Fibroblast of lung (primary cell): Measurements from ENCODE around the gene MRPS18A. TPM values are rescaled to one million over a fixed set of nuclear protein-coding genes. Genes with fewer than 3 reads are reported as not detected.

Source experiments
- DNase-seq, 2 donors: peaks; one replicate each; pipeline versions ENCODE4 v3.0.0 to v3.0.0-alpha.2; 2010; ENCODE audit warnings: low read depth in 2 of 2
- H2AFZ ChIP-seq: 2 replicates; pipeline ENCODE4 v1.5.1; 2012; ENCODE audit warnings: low read length, control low read depth, inconsistent platforms
- H3K27ac ChIP-seq: 2 replicates; pipeline ENCODE4 v1.5.1; 2011; ENCODE audit warnings: low read length, control low read depth; ENCODE audit not compliant: insufficient read depth
- H3K27me3 ChIP-seq: 2 replicates; pipeline ENCODE4 v1.5.1; 2011; ENCODE audit warnings: mild to moderate bottlenecking, low read length; ENCODE audit not compliant: control insufficient read depth, insufficient read depth
- H3K36me3 ChIP-seq: 2 replicates; pipeline ENCODE4 v1.5.1; 2011; ENCODE audit warnings: low read length; ENCODE audit not compliant: control insufficient read depth, insufficient read depth
- H3K4me1 ChIP-seq: 2 replicates; pipeline ENCODE4 v1.5.1; 2011; ENCODE audit warnings: low read length; ENCODE audit not compliant: control insufficient read depth, insufficient read depth; ENCODE audit errors: extremely low read depth
- H3K4me2 ChIP-seq: 2 replicates; pipeline ENCODE4 v1.5.1; 2011; ENCODE audit warnings: low read length, control low read depth; ENCODE audit not compliant: insufficient read depth; ENCODE audit errors: extremely low read depth
- H3K4me3 ChIP-seq, 4 experiments: fragments of 200-600 bp in 1 of 4; sonication (generic) in 1 of 4; replicated peaks in 1 of 4; 2 replicates each; pipeline ENCODE4 v1.5.1; 2011 to 2016; ENCODE audit warnings: low read length in 4 of 4, low read depth in 3 of 4, mild to moderate bottlenecking in 3 of 4, control low read depth in 2 of 4, inconsistent platforms in 1 of 4, mixed read lengths in 1 of 4; ENCODE audit not compliant: insufficient read depth in 1 of 4; ENCODE audit errors: control extremely low read depth in 1 of 4
- H3K79me2 ChIP-seq: 2 replicates; pipeline ENCODE4 v1.5.1; 2012; ENCODE audit warnings: mild to moderate bottlenecking, low read length, inconsistent platforms; ENCODE audit not compliant: control insufficient read depth, insufficient read depth
- H3K9ac ChIP-seq: 2 replicates; pipeline ENCODE4 v1.5.1; 2011; ENCODE audit warnings: mild to moderate bottlenecking, low read length, control low read depth; ENCODE audit not compliant: insufficient read depth
- H3K9me3 ChIP-seq: 2 replicates; pipeline ENCODE4 v1.5.1; 2012; ENCODE audit warnings: low read depth, low read length; ENCODE audit not compliant: control insufficient read depth, insufficient read depth
- H4K20me1 ChIP-seq: 2 replicates; pipeline ENCODE4 v1.5.1; 2011; ENCODE audit warnings: low read length; ENCODE audit not compliant: control insufficient read depth, insufficient read depth; ENCODE audit errors: extremely low read depth
- CTCF ChIP-seq, 2 donors: IDR thresholded peaks in 1 of 2; conservative IDR thresholded peaks in 1 of 2; 1 replicate in 1 of 2; 2 replicates in 1 of 2; pipeline ENCODE4 v1.5.1; 2011 to 2012; ENCODE audit warnings: low read length in 2 of 2, control low read depth in 1 of 2, inconsistent platforms in 1 of 2, low read depth in 1 of 2, mild to moderate bottlenecking in 1 of 2
- EZH2 ChIP-seq: IDR thresholded peaks from 2 replicates; pipeline ENCODE4 v1.5.1; 2012; ENCODE audit warnings: low read length, control low read depth, mild to moderate bottlenecking; ENCODE audit errors: missing control alignments
- polyA plus RNA-seq, 2 donors: library from polyadenylated mRNA; depleted of rRNA in 1 of 2; stranded (reverse) in 1 of 2; unstranded in 1 of 2; fragments of >200 nt; gene quantifications; 2 replicates each; pipeline ENCODE4 v1.2.1, GENCODE V29; 2011 to 2012; ENCODE audit warnings: missing spikeins in 1 of 2
- total RNA-seq: library from RNA; depleted of rRNA; stranded (reverse); fragments of >200 nt; gene quantifications from 2 replicates; pipeline ENCODE4 v1.2.1, GENCODE V29; 2014

Gene MRPS18A
- total and polyA plus RNA-seq, 2 donors (not counting 1 experiment from before 2014, with no cell fraction given), result 31.8 to 42.1 TPM

GRCh38 chr6:43720999-43721398, 33.4 kb upstream of the MRPS18A start:
- H3K4me3 ChIP-seq, result no peak overlapping the region
- no peak overlapping the region for H3K9ac ChIP-seq
- H4K20me1 ChIP-seq, result no peaks in the 10 kb centered on the region
- H3K27ac ChIP-seq, result no peak overlapping the region
- TF ChIP-seq EZH2 (no peak), CTCF (conservative IDR thresholded peaks at IDR 0.05 in 1 of 2, IDR thresholded peaks at IDR 0.05 in 1 of 2; ENCODE audit: low read depth in 1 of 2, low read length in 2 of 2) (no peak)
- no peaks in the 10 kb centered on the region for H3K9me3 ChIP-seq
- H3K79me2 ChIP-seq, result no peaks in the 10 kb centered on the region
- DNase-seq, result no peak
- H3K36me3 ChIP-seq, result no peaks in the 10 kb centered on the region
- no peak overlapping the region for H2AFZ ChIP-seq
- no peak overlapping the region for H3K4me2 ChIP-seq
- peaks cover 8% of the 10 kb centered on the region for H3K27me3 ChIP-seq
- H3K4me1 ChIP-seq, result peaks cover 7% of the 10 kb centered on the region

- Histone ChIP-seq H3K27ac (no peak overlapping the region), H2AFZ (no peak overlapping the region), H3K4me2 (no peak overlapping the region), H3K79me2 (no peaks in the 10 kb centered on the region), H3K4me1 (no peaks in the 10 kb centered on the region), H3K9me3 (no peaks in the 10 kb centered on the region), H3K9ac (no peak overlapping the region), H3K36me3 (no peaks in the 10 kb centered on the region), H3K27me3 (peaks cover 8% of the 10 kb centered on the region), H4K20me1 (no peaks in the 10 kb centered on the region), H3K4me3 (no peak overlapping the region)
- no peak for DNase-seq
- no peak for TF ChIP-seq CTCF (conservative IDR thresholded peaks at IDR 0.05 in 1 of 2, IDR thresholded peaks at IDR 0.05 in 1 of 2; ENCODE audit: low read depth in 1 of 2, low read length in 2 of 2)
- TF ChIP-seq EZH2, result no peak
Measured at GRCh38 chr6:43719511-43719910, 31.9 kb upstream of the MRPS18A start.

- Histone ChIP-seq H3K27ac (no peak overlapping the region), H2AFZ (no peak overlapping the region), H3K4me1 (peaks cover 2% of the 10 kb centered on the region), H4K20me1 (no peaks in the 10 kb centered on the region), H3K9ac (no peak overlapping the region), H3K79me2 (no peaks in the 10 kb centered on the region), H3K4me3 (no peak overlapping the region), H3K36me3 (no peaks in the 10 kb centered on the region), H3K4me2 (no peak overlapping the region), H3K9me3 (no peaks in the 10 kb centered on the region), H3K27me3 (peaks cover 8% of the 10 kb centered on the region)
- no peak for TF ChIP-seq CTCF (conservative IDR thresholded peaks at IDR 0.05 in 1 of 2, IDR thresholded peaks at IDR 0.05 in 1 of 2; ENCODE audit: low read depth in 1 of 2, low read length in 2 of 2)
- DNase-seq, result no peak
Measured at GRCh38 chr6:43718387-43719105, 31.0 kb upstream of the MRPS18A start.
